H1 (cell line): ENCODE results near the gene KCNMA1. TPM values are rescaled to one million over a fixed set of nuclear protein-coding genes. Genes with fewer than 3 reads are reported as not detected.

ENCODE experiments used
- CTCF ChIA-PET: fragments of 300-600 bp; sonication (Branson Sonifier 250); formaldehyde crosslinking; loops from one replicate; lab custom pipeline; 2021; ENCODE audit not compliant: partially characterized antibody; lab: Charles Lee
- POLR2A ChIA-PET: fragments of 300-600 bp; sonication (Branson Sonifier 250); formaldehyde crosslinking; loops from one replicate; lab custom pipeline; 2021; ENCODE audit warnings: inconsistent platforms; ENCODE audit not compliant: partially characterized antibody; lab: Charles Lee
- DNase-seq, 2 experiments: peaks; one replicate each; pipeline versions ENCODE4 v3.0.0 to v3.0.0-alpha.2; 2010 to 2022; ENCODE audit warnings: low spot score in 2 of 2, low read depth in 1 of 2, mixed read lengths in 1 of 2
- FAIRE-seq: peaks from 2 replicates; lab custom pipeline; 2011; peaks lifted over from hg19 to GRCh38; lab: Jason Lieb, UNC
- H2AFZ ChIP-seq: 2 replicates; pipeline ENCODE4 v1.8.1; 2012; ENCODE audit warnings: low read length, inconsistent platforms
- H2AK5ac ChIP-seq: 2 replicates; pipeline ENCODE4 v1.6.1; 2013; ENCODE audit warnings: low read depth, low read length
- H2BK120ac ChIP-seq: replicated peaks from 2 replicates; pipeline ENCODE3; 2013; ENCODE audit warnings: low read depth, low read length, inconsistent platforms
- H2BK12ac ChIP-seq: 2 replicates; pipeline ENCODE4 v1.6.1; 2013; ENCODE audit warnings: low read depth, low read length
- H2BK15ac ChIP-seq: 2 replicates; pipeline ENCODE4 v1.6.1; 2013; ENCODE audit warnings: low read length
- H2BK20ac ChIP-seq: 2 replicates; pipeline ENCODE4 v1.6.1; 2013; ENCODE audit warnings: low read length
- H2BK5ac ChIP-seq: 2 replicates; pipeline ENCODE4 v1.6.1; 2013; ENCODE audit warnings: low read depth, low read length
- H3K14ac ChIP-seq: 2 replicates; pipeline ENCODE4 v1.6.1; 2013; ENCODE audit warnings: inconsistent platforms; ENCODE audit not compliant: insufficient read length
- H3K18ac ChIP-seq: 2 replicates; pipeline ENCODE4 v1.6.1; 2013; ENCODE audit warnings: low read length; ENCODE audit errors: extremely low read depth
- H3K23ac ChIP-seq: 2 replicates; pipeline ENCODE4 v1.6.1; 2013; ENCODE audit warnings: inconsistent platforms; ENCODE audit not compliant: insufficient read length
- H3K23me2 ChIP-seq: 2 replicates; pipeline ENCODE4 v1.6.1; 2013; ENCODE audit warnings: low read depth, low read length
- H3K27ac ChIP-seq: 2 replicates; pipeline ENCODE4 v1.6.1; 2011; ENCODE audit warnings: low read depth, low read length, inconsistent platforms
- H3K27me3 ChIP-seq, 4 experiments: replicated peaks in 1 of 4; 1 replicate in 1 of 4; 2 replicates in 3 of 4; pipeline versions ENCODE4 v1.6.1 to v1.8.1; 2011 to 2013; ENCODE audit warnings: low read length in 3 of 4, mild to moderate bottlenecking in 3 of 4, inconsistent platforms in 2 of 4, mixed read lengths in 2 of 4, moderate library complexity in 1 of 4; ENCODE audit not compliant: control insufficient read depth in 3 of 4, insufficient read depth in 3 of 4; ENCODE audit errors: extremely low read depth in 1 of 4
- H3K36me3 ChIP-seq, 4 experiments: 2 replicates each; pipeline versions ENCODE4 v1.6.1 to v1.8.1; 2011 to 2013; ENCODE audit warnings: mild to moderate bottlenecking in 4 of 4, low read length in 3 of 4, moderate library complexity in 2 of 4, control low read depth in 1 of 4, inconsistent platforms in 1 of 4; ENCODE audit not compliant: insufficient read depth in 4 of 4, control insufficient read depth in 2 of 4
- H3K4ac ChIP-seq: replicated peaks from 2 replicates; pipeline ENCODE3; 2013; ENCODE audit warnings: low read length, low read depth, mixed read lengths, inconsistent platforms; ENCODE audit not compliant: insufficient read length
- H3K4me1 ChIP-seq, 4 experiments: replicated peaks in 1 of 4; 1 replicate in 1 of 4; 2 replicates in 3 of 4; pipeline versions ENCODE4 v1.6.1 to v1.8.1; 2011 to 2013; ENCODE audit warnings: low read length in 3 of 4, inconsistent platforms in 2 of 4, mixed read lengths in 1 of 4; ENCODE audit not compliant: insufficient read depth in 4 of 4, control insufficient read depth in 3 of 4
- H3K4me2 ChIP-seq, 2 experiments: 2 replicates each; pipeline versions ENCODE4 v1.6.1 to v1.8.1; 2011 to 2013; ENCODE audit warnings: low read depth in 2 of 2, low read length in 2 of 2, control low read depth in 1 of 2, inconsistent platforms in 1 of 2, mild to moderate bottlenecking in 1 of 2; ENCODE audit not compliant: insufficient read depth in 1 of 2
- H3K4me3 ChIP-seq, 4 experiments: fragments of 200-600, 300-600 bp in 1 of 4; sonication (generic), shearing (Covaris generic), sonication (Bioruptor Twin) in 1 of 4; 2 replicates each; pipeline versions ENCODE4 v1.5.1 to v1.8.1; 2011 to 2016; ENCODE audit warnings: low read length in 4 of 4, low read depth in 3 of 4, control low read depth in 2 of 4, inconsistent platforms in 2 of 4, mild to moderate bottlenecking in 2 of 4, mixed read lengths in 1 of 4, moderate library complexity in 1 of 4; ENCODE audit not compliant: insufficient read depth in 2 of 4; ENCODE audit errors: extremely low read depth in 1 of 4
- H3K56ac ChIP-seq: replicated peaks from 2 replicates; pipeline ENCODE3; 2013; ENCODE audit warnings: low read depth, mild to moderate bottlenecking, mixed read lengths, low read length, inconsistent platforms; ENCODE audit not compliant: insufficient read length
- H3K79me1 ChIP-seq: 2 replicates; pipeline ENCODE4 v1.6.1; 2013; ENCODE audit warnings: low read depth, low read length, control low read depth
- H3K79me2 ChIP-seq, 2 experiments: 2 replicates each; pipeline versions ENCODE4 v1.6.1 to v1.8.1; 2012 to 2013; ENCODE audit warnings: low read length in 2 of 2, mild to moderate bottlenecking in 2 of 2, inconsistent platforms in 1 of 2; ENCODE audit not compliant: insufficient read depth in 2 of 2, control insufficient read depth in 1 of 2
- H3K9ac ChIP-seq, 4 experiments: replicated peaks in 1 of 4; 1 replicate in 1 of 4; 2 replicates in 3 of 4; pipeline versions ENCODE4 v1.6.1 to v1.8.1; 2011 to 2013; ENCODE audit warnings: low read depth in 3 of 4, low read length in 3 of 4, control low read depth in 2 of 4, mild to moderate bottlenecking in 2 of 4, moderate library complexity in 2 of 4, inconsistent platforms in 1 of 4; ENCODE audit errors: extremely low read depth in 1 of 4
- H3K9me3 ChIP-seq, 2 experiments: 2 replicates each; pipeline versions ENCODE4 v1.6.1 to v1.8.1; 2012 to 2013; ENCODE audit warnings: mild to moderate bottlenecking in 2 of 2, moderate library complexity in 2 of 2, control low read depth in 1 of 2, inconsistent platforms in 1 of 2, low read depth in 1 of 2, low read length in 1 of 2, mixed read lengths in 1 of 2; ENCODE audit not compliant: insufficient read depth in 2 of 2
- H4K20me1 ChIP-seq, 2 experiments: replicated peaks in 1 of 2; 2 replicates each; pipeline versions ENCODE3 to v1.8.1; 2011 to 2013; ENCODE audit warnings: inconsistent platforms in 2 of 2, low read length in 2 of 2, mild to moderate bottlenecking in 1 of 2; ENCODE audit not compliant: insufficient read depth in 2 of 2, control insufficient read depth in 1 of 2
- H4K5ac ChIP-seq: 2 replicates; pipeline ENCODE4 v1.6.1; 2013; ENCODE audit warnings: low read length, low read depth, mixed read lengths, inconsistent platforms; ENCODE audit not compliant: insufficient read length
- H4K8ac ChIP-seq: 2 replicates; pipeline ENCODE4 v1.8.0; 2013; ENCODE audit warnings: mild to moderate bottlenecking, moderate library complexity, low read length, inconsistent platforms; ENCODE audit not compliant: insufficient read depth; ENCODE audit errors: extremely low read depth
- H4K91ac ChIP-seq: replicated peaks from 2 replicates; pipeline ENCODE3; 2013; ENCODE audit warnings: low read length, mixed read lengths, inconsistent platforms; ENCODE audit not compliant: insufficient read length
- BACH1 ChIP-seq: IDR thresholded peaks from 2 replicates; pipeline ENCODE4 v1.6.1; 2012; ENCODE audit warnings: low read length, improper control_type of control experiment
- BCL11A ChIP-seq, 2 experiments: IDR thresholded peaks; one replicate each; pipeline ENCODE4 v1.6.1; 2011; ENCODE audit warnings: low read depth in 2 of 2, low read length in 2 of 2, mild to moderate bottlenecking in 2 of 2
- HDAC2 ChIP-seq, 2 experiments: fragments of 300-600 bp in 1 of 2; sonication (generic) in 1 of 2; IDR thresholded peaks; 2 replicates each; pipeline ENCODE4 v1.6.1; 2011 to 2012; ENCODE audit warnings: low read depth in 2 of 2, low read length in 2 of 2, mild to moderate bottlenecking in 2 of 2, moderate library complexity in 2 of 2, borderline replicate concordance in 1 of 2, inconsistent platforms in 1 of 2
- JUND ChIP-seq: IDR thresholded peaks from 2 replicates; pipeline ENCODE4 v1.6.1; 2011; ENCODE audit warnings: mild to moderate bottlenecking, improper control_type of control experiment, low read length
- PHF8 ChIP-seq: fragments of 200-600 bp; sonication (generic); conservative IDR thresholded peaks from 2 replicates; pipeline ENCODE4 v1.7.1; 2012; ENCODE audit warnings: low read depth, mild to moderate bottlenecking, inconsistent platforms, low read length, moderate library complexity
- RFX5 ChIP-seq: IDR thresholded peaks from 2 replicates; pipeline ENCODE4 v1.6.1; 2011; ENCODE audit warnings: low read depth, low read length, improper control_type of control experiment, borderline replicate concordance
- RNF2 ChIP-seq: fragments of 200-900, 300-1000 bp; sonication (generic); IDR thresholded peaks from 2 replicates; pipeline ENCODE4 v1.7.1; 2016; ENCODE audit warnings: borderline replicate concordance, low read depth, mild to moderate bottlenecking, antibody characterized with exemption, low read length; ENCODE audit not compliant: poor library complexity, severe bottlenecking; ENCODE audit errors: missing control alignments
- SIX5 ChIP-seq: IDR thresholded peaks from 2 replicates; pipeline ENCODE4 v1.6.1; 2011; ENCODE audit warnings: mild to moderate bottlenecking, low read depth, low read length
- TCF12 ChIP-seq: IDR thresholded peaks from 2 replicates; pipeline ENCODE4 v1.6.1; 2011; ENCODE audit warnings: low read depth, mild to moderate bottlenecking, low read length
- WGBS, 2 experiments: shearing (Covaris generic) in 1 of 2; methylation state at CpG; one replicate each; pipeline versions ENCODE4 v1.1.6 to v1.1.7; 2013 to 2015; ENCODE audit warnings: low lambda C conversion rate in 2 of 2, mixed read lengths in 2 of 2, inconsistent platforms in 1 of 2, low coverage in 1 of 2, missing lambda C conversion rate in 1 of 2; ENCODE audit not compliant: insufficient replicate concordance in 2 of 2, insufficient coverage in 1 of 2, insufficient read length in 1 of 2; ENCODE audit errors: extremely low coverage in 1 of 2, missing lambda C conversion rate in 1 of 2; 5-methylcytosine and 5-hydroxymethylcytosine counted together
- polyA plus RNA-seq, 7 experiments: library from polyadenylated mRNA; depleted of rRNA in 3 of 7; stranded (reverse) in 5 of 7; unstranded in 2 of 7; fragments of >200 nt in 5 of 7; fragments of 200-250 nt in 2 of 7; gene quantifications; 1 replicate in 5 of 7; 2 replicates in 1 of 7; 4 replicates in 1 of 7; pipeline versions ENCODE4 v1.2.1 to v1.2.3, GENCODE V29; 2011 to 2013; ENCODE audit warnings: missing spikeins in 2 of 7, mixed read lengths in 2 of 7
- total RNA-seq: library from RNA; stranded (reverse); fragmentation: NEBNext Ultra II Directional; extraction: Animal tissue kit (Norgen Biotek cat#: 25700); gene quantifications from 2 replicates; pipeline ENCODE4 v1.2.1, GENCODE V29; 2021

The KCNMA1 gene
- total and polyA plus RNA-seq, 2 of the 8 experiments (the other 6 are each of a cell fraction or from before 2014, with no cell fraction given), result 10.2 to 11.1 TPM

DNA sequence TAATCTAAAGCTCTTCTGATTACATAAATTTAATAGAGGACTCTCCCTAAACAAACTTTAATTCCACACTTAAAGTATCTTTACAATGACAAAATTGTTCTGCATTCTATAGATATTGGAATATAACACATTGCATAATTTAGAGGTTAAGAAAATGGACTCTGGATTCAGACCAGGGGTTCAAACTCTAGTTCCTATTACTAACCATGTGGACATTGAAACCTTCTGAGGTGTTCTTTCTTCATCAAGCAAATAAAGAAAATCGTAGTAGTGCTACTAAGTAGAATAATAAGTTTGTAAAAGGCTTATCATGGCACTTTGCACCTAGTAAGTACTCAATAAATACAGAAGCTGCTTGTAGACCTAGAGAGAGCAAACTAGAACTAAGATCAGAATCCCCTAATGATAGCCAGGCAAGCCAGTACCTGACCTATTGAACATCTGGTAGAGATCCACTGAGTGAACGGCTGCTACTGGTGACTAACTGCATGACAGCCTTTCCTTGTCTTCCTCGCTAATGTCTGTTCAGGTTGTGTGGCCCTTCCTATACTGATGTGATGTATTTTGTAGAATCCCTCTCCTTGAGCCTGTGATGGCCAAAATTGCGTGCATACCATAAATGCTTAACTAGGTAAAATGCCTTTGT is 430.3 kb downstream of the KCNMA1 start:
- Histone ChIP-seq H2BK12ac (no peak overlapping the region), H2BK20ac (no peak overlapping the region), H3K27ac (no peak overlapping the region), H2AK5ac (no peak overlapping the region), H3K79me2 (no peaks in the 10 kb centered on the region), H2AFZ (no peak overlapping the region), H3K79me1 (no peaks in the 10 kb centered on the region), H3K9me3 (no peaks in the 10 kb centered on the region), H2BK120ac (no peak overlapping the region), H3K56ac (no peak overlapping the region), H3K4me1 (0 out of 7 replicates have a peak, but pooled peaks cover 0 to 2% (median 0%) of the 10 kb centered on the region in 4 experiments), H3K23me2 (no peaks in the 10 kb centered on the region), H2BK5ac (no peak overlapping the region), H3K4me2 (no peak overlapping the region), H3K18ac (no peak overlapping the region), H3K23ac (no peak overlapping the region), H3K9ac (no peak overlapping the region), H3K4me3 (no peak overlapping the region), H3K36me3 (no peaks in the 10 kb centered on the region), H3K27me3 (no peaks in the 10 kb centered on the region), H4K91ac (no peak overlapping the region), H3K4ac (no peak overlapping the region), H3K14ac (no peak overlapping the region), H4K5ac (no peak overlapping the region), H4K8ac (no peak overlapping the region), H4K20me1 (no peaks in the 10 kb centered on the region), H2BK15ac (no peak overlapping the region)
- ChIA-PET CTCF (interaction anchor here (1.9 kb wide), 1 partner anchor 33 kb away, joined by 8 read pairs; no protein-coding TSS in a partner anchor), POLR2A (no interaction called here)
- DNase-seq (no peak), FAIRE-seq (no peak)
- 87% methylated on average over 4 of the region's 4 CpGs; no CpG with 5 or more reads in 1 of the 2 experiments for WGBS, 2 experiments
- TF ChIP-seq RNF2 (no peak), BCL11A (IDR thresholded peaks at IDR 0.05; ENCODE audit: low read depth in 2 of 2, low read length in 2 of 2) (no peak), SIX5 (no peak), JUND (no peak), RFX5 (no peak), HDAC2 (IDR thresholded peaks at IDR 0.05; ENCODE audit: borderline replicate concordance in 1 of 2, low read depth in 2 of 2, low read length in 2 of 2) (no peak), PHF8 (no peak), BACH1 (no peak), TCF12 (no peak)
